Heart right ventricle (tissue), 16 donors: ENCODE results near the gene RTN4R. TPM values are rescaled to one million over a fixed set of nuclear protein-coding genes. Genes with fewer than 3 reads are reported as not detected.

Source experiments
- ATAC-seq, 8 donors: fragments of 200-7000 bp; cut with Tn5 transposase; one replicate each; pipeline ENCODE4 v1.9.1; 2020; ENCODE audit warnings: mild to moderate bottlenecking in 8 of 8, moderate library complexity in 8 of 8, moderate number of reproducible peaks in 1 of 8
- DNase-seq, 2 donors: peaks; one replicate each; pipeline ENCODE4 v3.0.0-alpha.2; 2020
- H3K27ac ChIP-seq, 10 donors: fragments of 200-600 bp; sonication (generic) in 2 of 10; one replicate each; pipeline versions ENCODE4 v1.5.0 to v1.8.0; 2020 to 2022; ENCODE audit warnings: mild to moderate bottlenecking in 3 of 10
- H3K27me3 ChIP-seq, 7 donors: fragments of 200-600 bp; one replicate each; pipeline ENCODE4 v1.8.0; 2021 to 2022; ENCODE audit warnings: mild to moderate bottlenecking in 2 of 7
- H3K36me3 ChIP-seq, 9 donors: fragments of 200-600 bp; sonication (generic) in 1 of 9; one replicate each; pipeline versions ENCODE4 v1.5.0 to v1.8.0; 2020 to 2022; ENCODE audit warnings: mild to moderate bottlenecking in 2 of 9
- H3K4me1 ChIP-seq, 9 donors: fragments of 200-600 bp; sonication (generic) in 1 of 9; one replicate each; pipeline versions ENCODE4 v1.5.0 to v1.8.0; 2020 to 2022; ENCODE audit warnings: mild to moderate bottlenecking in 4 of 9
- H3K4me3 ChIP-seq, 10 donors: fragments of 200-600 bp; sonication (generic) in 2 of 10; one replicate each; pipeline versions ENCODE4 v1.5.0 to v1.8.0; 2020 to 2022; ENCODE audit warnings: mild to moderate bottlenecking in 7 of 10, moderate library complexity in 2 of 10
- H3K9me3 ChIP-seq, 11 donors: fragments of 200-600 bp in 10 of 11; sonication (generic) in 2 of 11; one replicate each; pipeline versions ENCODE4 v1.5.0 to v1.8.0; 2013 to 2022; ENCODE audit warnings: mild to moderate bottlenecking in 2 of 11, control low read depth in 1 of 11, moderate library complexity in 1 of 11
- WGBS, 2 donors: extraction: QIAGEN DNeasy Blood & Tissue Kit; methylation state at CpG; one replicate each; pipeline ENCODE4 v1.1.7; 2013; ENCODE audit warnings: inconsistent platforms in 1 of 2; 5-methylcytosine and 5-hydroxymethylcytosine counted together
- intact Hi-C, 10 donors: fragments of 100-400 bp; cut with DNase I; formaldehyde crosslinking; loops; one replicate each; pipeline versions ENCODE4 v1.11.1 to v1.14.2; 2022
- polyA plus RNA-seq, 2 donors: library from polyadenylated mRNA; stranded (reverse); fragments of 200-250 nt; gene quantifications; one replicate each; pipeline ENCODE4 v1.2.3, GENCODE V29; 2013
- total RNA-seq, 10 donors: library from RNA; stranded (reverse); fragmentation: NEBNext Ultra II Directional in 3 of 10; extraction: Animal tissue kit (Norgen Biotek cat#: 25700) in 3 of 10; gene quantifications; one replicate each; pipeline versions ENCODE4 v1.2.1 to v1.2.4, GENCODE V29; 2021 to 2023
- TF ChIP-seq, protein P1 (sequence below), 9 donors: fragments of 200-600 bp; sonication (generic) in 2 of 9; IDR thresholded peaks; one replicate each; pipeline versions ENCODE4 v1.5.0 to v1.8.0; 2021 to 2022; ENCODE audit warnings: antibody characterized with exemption in 9 of 9, mild to moderate bottlenecking in 5 of 9, moderate library complexity in 1 of 9
- donor health status: Arrhythmogenic right ventricular cardiomyopathy.
- donor health status: ischemic (EF 13 %, LVEDD 7.1; RV severe dilation, severe dysfunction).
- donor health status: healthy with polysubstance abuse.
- donor health status: DM: no; HTN: yes; CAD: no.
- donor health status: DM: no; HTN: no; CAD: no.
- donor health status: ischemic (EF 25% LVEDD 6.9; RV normal size, moderate dysfunction).
- donor health status: ischemic (EF 25% LVEDD 5.7; RV mildly dilated, moderate dysfunction).
- donor health status: healthy.
- donor health status: DM: yes; HTN: yes; CAD: no.
- donor health status: Ischemic cardiomyopathy.
- donor health status: ischemic (EF 35%, LVEDD 5.7; RV mildly dilated, moderate dysfunction).
- donor health status: nonischemic (EF 11% LVEDD 7.7; RV severe dilation, severe dysfunction).
- donor health status: DM: yes; HTN: yes; CAD: no.
- donor health status: PGD.
- donor health status: ischemic (EF 29% LVEDD 5.4; RV normal size, mild dysfunction).
- donor health status: nonischemic (EF 23%, LVEDD 6.1; RV moderate dilation, normal function).

The RTN4R gene
- total and polyA plus RNA-seq, 12 donors: 0.56 to 2.5 (median 0.93) TPM

DNA sequence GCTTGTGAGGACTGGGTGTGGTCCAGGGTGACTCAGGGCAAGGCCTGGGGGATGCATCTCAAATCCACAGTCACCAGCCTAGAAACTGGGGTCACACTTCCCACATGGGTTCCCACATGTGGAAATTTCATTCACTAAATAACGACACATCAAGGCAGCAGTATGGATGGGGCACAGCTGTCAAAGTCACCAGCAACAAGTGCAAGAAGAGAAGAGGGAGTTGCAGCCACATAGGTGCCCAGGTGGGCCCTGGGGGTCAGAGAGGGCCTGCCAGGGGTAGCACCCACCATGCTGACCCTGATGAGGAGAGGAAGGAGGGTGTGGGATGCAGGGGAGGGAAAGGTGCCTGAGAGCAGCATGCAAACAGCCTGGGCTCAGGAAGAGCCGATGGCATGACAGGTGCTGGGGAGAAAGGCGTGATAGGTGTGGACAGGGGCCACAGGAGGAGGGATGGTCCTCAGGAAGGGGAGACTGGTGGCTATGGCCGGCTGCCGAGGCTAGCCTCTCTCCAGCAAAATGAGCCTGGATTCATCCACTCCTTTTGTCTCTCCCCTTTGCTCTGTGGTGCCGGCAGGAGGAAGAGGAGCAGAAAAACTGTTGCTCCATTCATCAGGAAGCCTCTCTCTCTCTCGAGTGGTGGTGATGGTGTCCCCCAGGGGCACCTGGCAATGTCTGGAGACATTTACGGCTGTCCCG lies 29.4 kb upstream of the RTN4R start:
- DNase-seq (no peak), ATAC-seq (no peak)
- WGBS, 2 donors: 60 to 61% methylated on average over 9 of the region's 9 CpGs
- intact Hi-C loops: loop anchor here in 1 of 10 donors (5.0 kb wide), 1 partner anchor 130 kb away; no protein-coding TSS in a partner anchor
- Histone ChIP-seq H3K27me3 (peaks cover 2 to 41% (median 12%) of the 10 kb centered on the region in 7 donors), H3K36me3 (no peaks in the 10 kb centered on the region), H3K4me3 (no peak overlapping the region), H3K4me1 (peaks cover 5 to 16% (median 13%) of the 10 kb centered on the region in 9 donors), H3K27ac (no peak overlapping the region), H3K9me3 (no peaks in the 10 kb centered on the region)
- TF ChIP-seq, protein P1, sequence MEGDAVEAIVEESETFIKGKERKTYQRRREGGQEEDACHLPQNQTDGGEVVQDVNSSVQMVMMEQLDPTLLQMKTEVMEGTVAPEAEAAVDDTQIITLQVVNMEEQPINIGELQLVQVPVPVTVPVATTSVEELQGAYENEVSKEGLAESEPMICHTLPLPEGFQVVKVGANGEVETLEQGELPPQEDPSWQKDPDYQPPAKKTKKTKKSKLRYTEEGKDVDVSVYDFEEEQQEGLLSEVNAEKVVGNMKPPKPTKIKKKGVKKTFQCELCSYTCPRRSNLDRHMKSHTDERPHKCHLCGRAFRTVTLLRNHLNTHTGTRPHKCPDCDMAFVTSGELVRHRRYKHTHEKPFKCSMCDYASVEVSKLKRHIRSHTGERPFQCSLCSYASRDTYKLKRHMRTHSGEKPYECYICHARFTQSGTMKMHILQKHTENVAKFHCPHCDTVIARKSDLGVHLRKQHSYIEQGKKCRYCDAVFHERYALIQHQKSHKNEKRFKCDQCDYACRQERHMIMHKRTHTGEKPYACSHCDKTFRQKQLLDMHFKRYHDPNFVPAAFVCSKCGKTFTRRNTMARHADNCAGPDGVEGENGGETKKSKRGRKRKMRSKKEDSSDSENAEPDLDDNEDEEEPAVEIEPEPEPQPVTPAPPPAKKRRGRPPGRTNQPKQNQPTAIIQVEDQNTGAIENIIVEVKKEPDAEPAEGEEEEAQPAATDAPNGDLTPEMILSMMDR (IDR thresholded peaks at IDR 0.05): no peak

DNA sequence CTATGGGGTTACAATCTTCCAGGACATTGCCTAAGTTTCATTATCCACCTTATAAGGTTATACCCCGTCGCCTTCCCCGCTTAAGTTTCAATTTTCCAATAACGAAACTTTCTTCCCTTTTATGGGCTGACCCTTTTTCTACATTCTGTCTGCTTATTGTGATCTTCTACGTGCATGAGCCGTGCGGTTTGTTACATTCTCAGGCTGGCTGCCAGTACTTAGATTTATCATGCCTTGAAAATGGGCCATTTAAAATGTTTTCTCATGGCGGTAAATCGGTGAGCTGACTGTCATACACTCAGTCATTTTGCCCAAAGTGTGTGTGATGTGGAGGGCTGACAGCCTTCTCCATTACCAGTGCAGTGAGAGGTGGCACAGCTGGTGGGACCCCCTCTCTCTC lies 28.5 kb upstream of the RTN4R start:
- intact Hi-C loops: loop anchor here in 1 of 10 donors (5.0 kb wide), 1 partner anchor 129 kb away; no protein-coding TSS in a partner anchor
- Histone ChIP-seq H3K4me3 (no peak overlapping the region), H3K27me3 (peaks cover 0 to 33% (median 6%) of the 10 kb centered on the region in 7 donors), H3K36me3 (no peaks in the 10 kb centered on the region), H3K4me1 (peaks cover 5 to 16% (median 13%) of the 10 kb centered on the region in 9 donors), H3K9me3 (no peaks in the 10 kb centered on the region), H3K27ac (no peak overlapping the region)
- ATAC-seq (no peak), DNase-seq (no peak)
- TF ChIP-seq, protein P1 (IDR thresholded peaks at IDR 0.05): no peak
- WGBS, 2 donors: 82 to 87% methylated on average over 9 of the region's 9 CpGs

DNA sequence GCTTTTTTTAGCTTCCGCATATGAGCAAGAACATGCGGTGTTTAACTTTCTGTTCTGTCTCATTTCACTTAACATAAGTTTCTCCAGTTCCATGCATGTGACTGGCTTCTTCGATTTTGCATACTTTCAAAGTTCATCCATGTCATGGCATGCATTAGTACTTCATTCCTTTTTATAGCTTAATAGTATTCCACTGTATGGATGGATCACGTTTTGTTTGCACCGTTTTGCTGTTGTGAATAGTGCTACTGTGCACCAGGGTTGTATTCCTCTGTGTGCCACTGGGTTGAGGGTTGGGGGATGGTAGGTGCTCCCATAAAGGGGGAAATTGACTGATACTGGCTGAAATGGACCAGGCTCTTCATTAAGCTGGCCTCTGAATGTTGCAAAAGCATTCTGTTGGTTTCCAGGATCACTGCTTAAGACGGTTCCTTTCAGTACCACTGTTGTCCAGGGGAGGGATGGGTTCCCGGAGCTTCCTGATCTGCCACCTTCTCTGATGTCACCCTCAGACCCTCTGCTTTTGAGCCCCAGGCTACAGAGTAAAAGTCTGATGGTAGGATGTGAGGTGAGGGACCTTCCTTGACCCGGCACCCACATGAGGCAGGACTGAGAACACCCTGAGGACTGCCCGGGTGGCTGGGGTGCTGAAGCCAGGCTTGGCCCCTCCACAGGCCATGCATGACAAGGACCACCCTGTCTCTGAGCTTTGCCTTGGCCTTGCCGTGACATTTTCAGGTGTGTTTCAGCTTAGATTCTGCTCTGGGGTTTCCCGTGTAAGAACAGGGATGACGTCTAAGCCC lies 27.3 kb upstream of the RTN4R start:
- ATAC-seq: no peak
- Histone ChIP-seq H3K4me1 (peaks cover 5 to 16% (median 13%) of the 10 kb centered on the region in 9 donors), H3K27ac (no peak overlapping the region), H3K36me3 (no peaks in the 10 kb centered on the region), H3K9me3 (no peaks in the 10 kb centered on the region), H3K4me3 (no peak overlapping the region), H3K27me3 (peaks cover 0 to 23% (median 2%) of the 10 kb centered on the region in 7 donors)
- TF ChIP-seq, protein P1 (IDR thresholded peaks at IDR 0.05): no peak
- 77% methylated on average over 12 of the region's 12 CpGs for WGBS, 2 donors
- intact Hi-C loops: loop anchor here in 1 of 10 donors (5.0 kb wide), 1 partner anchor 128 kb away; no protein-coding TSS in a partner anchor
- no peak for DNase-seq

DNA sequence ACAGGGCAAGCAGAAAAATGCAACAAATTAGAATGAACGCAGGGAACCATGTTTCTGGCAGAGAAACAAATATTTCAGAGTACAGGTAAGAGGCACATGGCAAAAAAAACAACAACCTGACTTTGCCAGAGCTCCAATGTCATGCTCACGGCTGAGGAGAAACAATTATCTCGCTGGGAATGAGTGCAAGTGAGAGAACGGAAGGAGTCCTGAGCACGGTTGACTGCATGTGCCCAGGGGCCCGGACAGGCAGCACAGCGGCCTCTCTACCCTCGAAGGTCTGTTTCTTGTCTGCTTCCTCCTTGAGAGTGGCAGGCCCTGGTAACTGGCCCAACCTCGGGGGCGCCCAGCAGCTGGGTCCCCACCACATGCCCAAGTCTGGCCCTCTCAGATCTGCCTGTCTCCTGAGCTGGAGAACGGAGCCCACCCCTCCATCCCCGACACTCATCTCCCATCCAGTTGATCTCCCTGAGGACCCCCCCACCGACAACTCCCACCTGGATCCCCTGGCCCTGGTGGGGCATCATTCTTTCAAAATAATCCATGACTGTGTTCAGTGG lies 24.6 kb upstream of the RTN4R start:
- Histone ChIP-seq H3K27me3 (peaks cover 0 to 25% (median 0%) of the 10 kb centered on the region in 7 donors), H3K4me1 (no peaks in the 10 kb centered on the region), H3K4me3 (no peak overlapping the region), H3K27ac (no peak overlapping the region), H3K9me3 (no peaks in the 10 kb centered on the region), H3K36me3 (no peaks in the 10 kb centered on the region)
- DNase-seq (no peak), ATAC-seq (no peak)
- WGBS, 2 donors: 59 to 70% methylated on average over 13 of the region's 13 CpGs
- TF ChIP-seq, protein P1 (IDR thresholded peaks at IDR 0.05): no peak
- intact Hi-C loops: no loop called here
